GM23338 (cell line): Measurements from ENCODE around the gene RAB30. TPM values are rescaled to one million over a fixed set of nuclear protein-coding genes. Genes with fewer than 3 reads are reported as not detected.

Source experiments
- ATAC-seq: fragments of 200-7000 bp; cut with Tn5 transposase; 3 replicates; pipeline ENCODE4 v1.9.1; 2020
- DNase-seq: peaks from one replicate; pipeline ENCODE4 v3.0.0-alpha.2; 2015; ENCODE audit warnings: low spot score
- H2AFZ ChIP-seq: fragments of 200-600 bp; sonication (generic); 2 replicates; pipeline ENCODE4 v1.8.0; 2016; ENCODE audit warnings: antibody characterized with exemption, mild to moderate bottlenecking, moderate library complexity
- H3F3A ChIP-seq: fragments of 200-600 bp; sonication (generic); replicated peaks from 2 replicates; pipeline ENCODE4 v1.8.0; 2017; ENCODE audit warnings: antibody characterized with exemption, mixed run types, low read depth
- H3K27ac ChIP-seq: fragments of 200-600 bp; sonication (generic); 2 replicates; pipeline ENCODE4 v1.6.1; 2016; ENCODE audit warnings: low read depth
- H3K27me3 ChIP-seq: fragments of 200-600 bp; sonication (generic); 2 replicates; pipeline ENCODE4 v1.8.0; 2016; ENCODE audit warnings: mild to moderate bottlenecking, mixed run types, moderate library complexity; ENCODE audit not compliant: insufficient read depth
- H3K36me3 ChIP-seq: fragments of 200-600 bp; sonication (generic); 2 replicates; pipeline ENCODE4 v1.8.0; 2016; ENCODE audit warnings: mild to moderate bottlenecking; ENCODE audit not compliant: insufficient read depth
- H3K4me1 ChIP-seq: fragments of 200-600 bp; sonication (generic); 2 replicates; pipeline ENCODE4 v1.8.0; 2016; ENCODE audit warnings: mild to moderate bottlenecking, moderate library complexity; ENCODE audit not compliant: insufficient read depth
- H3K4me2 ChIP-seq: fragments of 200-600 bp; sonication (generic); 2 replicates; pipeline ENCODE4 v1.7.1; 2017; ENCODE audit warnings: mixed run types
- H3K4me3 ChIP-seq: fragments of 200-600 bp; sonication (generic); 2 replicates; pipeline ENCODE4 v1.6.1; 2016; ENCODE audit warnings: mixed run types
- H3K79me2 ChIP-seq: fragments of 200-600 bp; sonication (generic); replicated peaks from 2 replicates; pipeline ENCODE4 v1.8.0; 2017; ENCODE audit warnings: mild to moderate bottlenecking; ENCODE audit not compliant: insufficient read depth
- H3K9me2 ChIP-seq: fragments of 200-600 bp; sonication (generic); 2 replicates; pipeline ENCODE4 v1.8.0; 2017; ENCODE audit not compliant: insufficient read depth
- H4K20me1 ChIP-seq: fragments of 200-600 bp; sonication (generic); replicated peaks from 2 replicates; pipeline ENCODE4 v1.8.0; 2017; ENCODE audit warnings: mild to moderate bottlenecking; ENCODE audit not compliant: insufficient read depth
- H3K27ac Mint-ChIP-seq: 2 replicates; pipeline ENCODE4 v1.8.0; 2020; ENCODE audit warnings: inconsistent platforms, mild to moderate bottlenecking, moderate library complexity, mixed read lengths
- H3K27me3 Mint-ChIP-seq: 3 replicates; pipeline ENCODE4 v1.8.0; 2022; ENCODE audit warnings: low read depth, mild to moderate bottlenecking, moderate library complexity, mixed read lengths, inconsistent platforms; ENCODE audit not compliant: insufficient read depth, poor library complexity
- H3K36me3 Mint-ChIP-seq: 3 replicates; pipeline ENCODE4 v1.8.0; 2021; ENCODE audit warnings: low read depth, mild to moderate bottlenecking, inconsistent platforms, moderate library complexity, mixed read lengths
- H3K4me1 Mint-ChIP-seq: 3 replicates; pipeline ENCODE4 v1.8.0; 2020; ENCODE audit warnings: mild to moderate bottlenecking, inconsistent platforms, mixed read lengths
- H3K4me3 Mint-ChIP-seq: 3 replicates; pipeline ENCODE4 v1.8.0; 2021; ENCODE audit warnings: moderate library complexity, mild to moderate bottlenecking, inconsistent platforms, mixed read lengths
- H3K9me3 Mint-ChIP-seq: 3 replicates; pipeline ENCODE4 v1.8.0; 2020; ENCODE audit warnings: moderate library complexity, mild to moderate bottlenecking, inconsistent platforms, mixed read lengths
- ZNF331 ChIP-seq: fragments of 250-450 bp; sonication (Bioruptor Pico); IDR thresholded peaks from 2 replicates; pipeline ENCODE4 v1.5.0; 2020; ENCODE audit warnings: low read depth, mild to moderate bottlenecking, moderate library complexity
- polyA plus RNA-seq: library from polyadenylated mRNA; unstranded; fragments of >200 nt; fragmentation: Nextera tagmentation; extraction: Ambion mirVana; gene quantifications from 2 replicates; pipeline ENCODE4 v1.2.1, GENCODE V29; 2016
- total RNA-seq: library from RNA; depleted of rRNA; stranded (reverse); fragments of >200 nt; shearing (Covaris generic); gene quantifications from 2 replicates; pipeline ENCODE4 v1.2.3, GENCODE V29; 2014
- TF ChIP-seq, protein P1 (sequence below): IDR thresholded peaks from one replicate; pipeline ENCODE4 v1.6.1; 2018; ENCODE audit warnings: antibody characterized with exemption; ENCODE audit not compliant: unreplicated experiment
- TF ChIP-seq, protein P2 (sequence below), 2 experiments: fragments of 200-600 bp in 1 of 2; sonication (generic) in 1 of 2; conservative IDR thresholded peaks; 2 replicates each; pipeline versions ENCODE4 v1.5.1 to v1.6.1; 2016 to 2017; ENCODE audit warnings: antibody characterized with exemption in 2 of 2, low read depth in 2 of 2, mild to moderate bottlenecking in 2 of 2, moderate library complexity in 1 of 2

RAB30 gene
- total and polyA plus RNA-seq, 2 experiments from 2014 or later, result 3.3 to 6.6 TPM

DNA sequence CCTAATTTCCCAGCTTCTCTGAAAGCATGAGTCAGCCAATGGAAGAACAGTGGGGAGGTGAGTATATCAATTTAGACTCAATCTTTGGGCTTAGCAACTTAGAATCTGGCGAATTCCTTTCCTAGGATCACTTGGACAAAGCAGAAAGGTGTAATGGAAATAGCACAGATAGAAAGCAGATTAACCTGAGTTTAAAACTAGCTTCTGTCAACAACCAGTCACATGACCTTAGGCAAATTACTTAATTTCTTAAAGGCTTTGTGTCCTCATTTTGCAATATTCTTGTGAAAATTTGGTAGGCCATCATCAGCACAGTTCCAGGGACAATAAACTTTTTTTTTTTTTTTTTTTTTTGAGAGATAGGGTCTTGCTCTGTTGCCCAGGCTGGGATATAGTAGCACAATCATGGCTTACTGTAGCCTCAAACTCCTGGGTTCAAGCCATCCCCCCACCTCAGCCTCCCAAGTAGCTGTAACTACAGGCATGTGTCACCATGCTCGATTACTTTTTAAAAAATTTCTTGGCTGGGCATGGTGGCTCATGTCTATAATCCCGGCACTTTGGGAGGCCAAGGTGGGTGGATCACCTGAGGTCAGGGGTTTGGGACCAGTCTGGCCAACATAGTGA lies 44.4 kb upstream of the RAB30 start:
- Mint-ChIP-seq H3K27me3 (no peaks in the 10 kb centered on the region), H3K4me3 (no peak overlapping the region), H3K27ac (no peak overlapping the region), H3K36me3 (no peaks in the 10 kb centered on the region), H3K4me1 (no peaks in the 10 kb centered on the region; the same call in 2 of the 3 replicates), H3K9me3 (no peaks in the 10 kb centered on the region)
- ATAC-seq (no peak), DNase-seq (no peak)
- Histone ChIP-seq H3K36me3 (no peaks in the 10 kb centered on the region), H4K20me1 (no peaks in the 10 kb centered on the region), H3K4me3 (no peak overlapping the region), H3K79me2 (no peaks in the 10 kb centered on the region), H3K27ac (no peak overlapping the region), H3K4me1 (no peaks in the 10 kb centered on the region), H3K4me2 (no peak overlapping the region), H2AFZ (peak overlapping the region; percentile 79), H3K9me2 (no peaks in the 10 kb centered on the region), H3K27me3 (no peaks in the 10 kb centered on the region), H3F3A (no peaks in the 10 kb centered on the region)
- TF ChIP-seq, protein P1, sequence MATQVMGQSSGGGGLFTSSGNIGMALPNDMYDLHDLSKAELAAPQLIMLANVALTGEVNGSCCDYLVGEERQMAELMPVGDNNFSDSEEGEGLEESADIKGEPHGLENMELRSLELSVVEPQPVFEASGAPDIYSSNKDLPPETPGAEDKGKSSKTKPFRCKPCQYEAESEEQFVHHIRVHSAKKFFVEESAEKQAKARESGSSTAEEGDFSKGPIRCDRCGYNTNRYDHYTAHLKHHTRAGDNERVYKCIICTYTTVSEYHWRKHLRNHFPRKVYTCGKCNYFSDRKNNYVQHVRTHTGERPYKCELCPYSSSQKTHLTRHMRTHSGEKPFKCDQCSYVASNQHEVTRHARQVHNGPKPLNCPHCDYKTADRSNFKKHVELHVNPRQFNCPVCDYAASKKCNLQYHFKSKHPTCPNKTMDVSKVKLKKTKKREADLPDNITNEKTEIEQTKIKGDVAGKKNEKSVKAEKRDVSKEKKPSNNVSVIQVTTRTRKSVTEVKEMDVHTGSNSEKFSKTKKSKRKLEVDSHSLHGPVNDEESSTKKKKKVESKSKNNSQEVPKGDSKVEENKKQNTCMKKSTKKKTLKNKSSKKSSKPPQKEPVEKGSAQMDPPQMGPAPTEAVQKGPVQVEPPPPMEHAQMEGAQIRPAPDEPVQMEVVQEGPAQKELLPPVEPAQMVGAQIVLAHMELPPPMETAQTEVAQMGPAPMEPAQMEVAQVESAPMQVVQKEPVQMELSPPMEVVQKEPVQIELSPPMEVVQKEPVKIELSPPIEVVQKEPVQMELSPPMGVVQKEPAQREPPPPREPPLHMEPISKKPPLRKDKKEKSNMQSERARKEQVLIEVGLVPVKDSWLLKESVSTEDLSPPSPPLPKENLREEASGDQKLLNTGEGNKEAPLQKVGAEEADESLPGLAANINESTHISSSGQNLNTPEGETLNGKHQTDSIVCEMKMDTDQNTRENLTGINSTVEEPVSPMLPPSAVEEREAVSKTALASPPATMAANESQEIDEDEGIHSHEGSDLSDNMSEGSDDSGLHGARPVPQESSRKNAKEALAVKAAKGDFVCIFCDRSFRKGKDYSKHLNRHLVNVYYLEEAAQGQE, result no peak
- TF ChIP-seq, protein P2, sequence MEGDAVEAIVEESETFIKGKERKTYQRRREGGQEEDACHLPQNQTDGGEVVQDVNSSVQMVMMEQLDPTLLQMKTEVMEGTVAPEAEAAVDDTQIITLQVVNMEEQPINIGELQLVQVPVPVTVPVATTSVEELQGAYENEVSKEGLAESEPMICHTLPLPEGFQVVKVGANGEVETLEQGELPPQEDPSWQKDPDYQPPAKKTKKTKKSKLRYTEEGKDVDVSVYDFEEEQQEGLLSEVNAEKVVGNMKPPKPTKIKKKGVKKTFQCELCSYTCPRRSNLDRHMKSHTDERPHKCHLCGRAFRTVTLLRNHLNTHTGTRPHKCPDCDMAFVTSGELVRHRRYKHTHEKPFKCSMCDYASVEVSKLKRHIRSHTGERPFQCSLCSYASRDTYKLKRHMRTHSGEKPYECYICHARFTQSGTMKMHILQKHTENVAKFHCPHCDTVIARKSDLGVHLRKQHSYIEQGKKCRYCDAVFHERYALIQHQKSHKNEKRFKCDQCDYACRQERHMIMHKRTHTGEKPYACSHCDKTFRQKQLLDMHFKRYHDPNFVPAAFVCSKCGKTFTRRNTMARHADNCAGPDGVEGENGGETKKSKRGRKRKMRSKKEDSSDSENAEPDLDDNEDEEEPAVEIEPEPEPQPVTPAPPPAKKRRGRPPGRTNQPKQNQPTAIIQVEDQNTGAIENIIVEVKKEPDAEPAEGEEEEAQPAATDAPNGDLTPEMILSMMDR (conservative IDR thresholded peaks at IDR 0.05; ENCODE audit: low read depth in 2 of 2), result no peak

DNA sequence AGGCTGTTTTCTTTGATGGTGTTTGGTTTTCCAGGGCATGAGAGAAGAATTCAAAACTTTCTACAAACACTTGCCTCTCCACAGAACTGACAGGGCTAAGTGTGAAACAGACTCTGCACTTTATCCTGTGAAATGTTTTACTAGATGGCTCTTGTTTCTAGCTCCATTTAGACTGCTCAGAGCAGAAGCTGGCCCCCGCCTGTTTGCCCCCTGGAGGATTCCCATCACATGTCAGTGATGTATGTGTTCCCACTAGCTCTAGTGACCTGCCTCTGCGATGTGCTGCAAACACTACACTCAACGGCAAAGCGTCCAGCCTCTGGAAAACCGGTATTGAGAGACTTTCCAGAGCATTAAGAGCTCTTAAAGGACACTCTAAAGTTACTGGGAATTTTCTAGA lies 43.9 kb upstream of the RAB30 start:
- H3K4me1 Mint-ChIP-seq, result no peaks in the 10 kb centered on the region; the same call in 2 of the 3 replicates
- Histone ChIP-seq H3K79me2 (no peaks in the 10 kb centered on the region), H2AFZ (peak overlapping the region; percentile 79), H3K4me3 (no peak overlapping the region), H3K4me1 (no peaks in the 10 kb centered on the region), H3F3A (no peaks in the 10 kb centered on the region), H3K27ac (no peak overlapping the region), H3K9me2 (no peaks in the 10 kb centered on the region), H3K27me3 (no peaks in the 10 kb centered on the region), H3K36me3 (no peaks in the 10 kb centered on the region), H3K4me2 (no peak overlapping the region), H4K20me1 (no peaks in the 10 kb centered on the region)
- no peak for TF ChIP-seq ZNF331 (CRISPR knock-in tag)
- TF ChIP-seq, protein P2 (conservative IDR thresholded peaks at IDR 0.05; ENCODE audit: low read depth in 2 of 2), result 0 out of 4 replicates have a peak, but pooled peaks of 1 of the 2 experiments have one; percentile 4
- no peaks in the 10 kb centered on the region for H3K27me3 Mint-ChIP-seq
- ATAC-seq (peak; percentile 67), DNase-seq (peak; percentile 12)
- no peak overlapping the region for H3K27ac Mint-ChIP-seq
- H3K4me3 Mint-ChIP-seq, result no peak overlapping the region
- H3K9me3 Mint-ChIP-seq, result no peaks in the 10 kb centered on the region
- no peaks in the 10 kb centered on the region for H3K36me3 Mint-ChIP-seq
